GM12891 (cell line): ENCODE data around the gene NRDE2.

ENCODE experiments used
- PAX5 ChIP-seq: IDR thresholded peaks from 2 replicates; pipeline ENCODE4 v1.6.1; 2011; ENCODE audit warnings: low read length, moderate library complexity, mild to moderate bottlenecking; ENCODE audit not compliant: insufficient read depth, severe bottlenecking
- POLR2A ChIP-seq: IDR thresholded peaks from 2 replicates; pipeline ENCODE4 v1.6.1; 2011; ENCODE audit warnings: low read depth, low read length, control low read depth
- POLR2AphosphoS5 ChIP-seq: IDR thresholded peaks from 2 replicates; pipeline ENCODE4 v1.6.1; 2011; ENCODE audit warnings: low read depth, low read length, control low read depth
- POU2F2 ChIP-seq: IDR thresholded peaks from 2 replicates; pipeline ENCODE4 v1.6.1; 2011; ENCODE audit warnings: low read depth, mild to moderate bottlenecking, control low read depth, low read length, moderate library complexity
- SPI1 ChIP-seq: IDR thresholded peaks from 2 replicates; pipeline ENCODE4 v1.6.1; 2011; ENCODE audit warnings: low read depth, low read length, control low read depth
- TAF1 ChIP-seq: IDR thresholded peaks from 2 replicates; pipeline ENCODE4 v1.6.1; 2011; ENCODE audit warnings: low read depth, low read length, control low read depth

DNA sequence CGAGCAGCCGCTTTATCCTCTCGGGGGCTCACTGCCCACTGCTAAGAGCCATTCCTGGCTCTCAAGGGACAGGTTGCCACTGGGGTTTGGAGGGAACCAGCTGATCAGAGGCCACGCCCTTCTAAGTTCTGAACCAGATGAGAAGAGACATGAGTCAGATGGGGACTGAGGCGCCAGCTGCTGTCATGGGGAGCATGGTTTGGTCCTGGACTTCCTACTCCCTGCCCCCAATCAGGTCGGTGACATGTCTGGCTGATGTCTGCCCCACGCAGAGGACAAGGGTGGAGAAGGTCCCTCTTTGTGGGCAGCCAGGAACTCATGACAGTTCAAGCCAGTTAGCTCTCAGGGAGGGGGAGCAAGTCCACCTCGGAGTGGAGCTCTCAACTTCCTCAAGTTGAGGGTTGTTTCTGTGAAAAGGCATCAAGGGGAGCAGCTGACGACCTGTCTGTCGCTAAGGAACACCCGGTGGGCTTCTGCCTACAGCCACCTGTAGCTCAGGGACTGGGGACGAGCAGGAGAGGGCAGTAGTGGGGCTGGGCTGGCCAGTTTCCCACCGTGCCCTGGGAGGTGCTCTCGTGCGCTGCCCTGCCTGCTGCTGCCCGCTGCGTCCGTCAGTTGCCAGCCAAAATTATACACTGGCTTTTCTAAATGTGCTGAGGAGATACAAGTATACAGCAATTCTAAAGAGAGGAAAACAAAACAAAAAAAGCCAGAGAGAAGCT is 54.9 kb downstream of the NRDE2 start:
- TF ChIP-seq POLR2AphosphoS5 (no peak), POLR2A (no peak), PAX5 (no peak), TAF1 (no peak), POU2F2 (no peak), SPI1 (no peak)
